MM.1S (cell line): Measurements from ENCODE around the gene P2RX6.

Source experiments
- DNase-seq: peaks from one replicate; pipeline ENCODE4 v3.0.0-alpha.2; 2015
- H2AFZ ChIP-seq: fragments of 300-600 bp; sonication (generic); 2 replicates; pipeline ENCODE4 v1.6.0; 2016; ENCODE audit warnings: antibody characterized with exemption, low read length
- H3F3A ChIP-seq: fragments of 300-600 bp; sonication (generic); 2 replicates; pipeline ENCODE4 v1.6.1; 2016; ENCODE audit warnings: mild to moderate bottlenecking, antibody characterized with exemption, low read length, moderate library complexity, mixed read lengths; ENCODE audit not compliant: insufficient read depth
- H3K27ac ChIP-seq: fragments of 300-600 bp; sonication (generic); 2 replicates; pipeline ENCODE4 v1.5.1; 2016; ENCODE audit warnings: mild to moderate bottlenecking, low read length
- H3K27me3 ChIP-seq: fragments of 300-600 bp; sonication (generic); replicated peaks from 2 replicates; pipeline ENCODE4 v1.6.0; 2016; ENCODE audit warnings: low read length; ENCODE audit not compliant: insufficient read depth
- H3K36me3 ChIP-seq: fragments of 300-600 bp; sonication (generic); replicated peaks from 2 replicates; pipeline ENCODE4 v1.6.1; 2016; ENCODE audit warnings: mild to moderate bottlenecking, low read length, mixed read lengths; ENCODE audit not compliant: insufficient read depth
- H3K4me1 ChIP-seq: fragments of 300-600 bp; sonication (generic); 2 replicates; pipeline ENCODE4 v1.6.1; 2016; ENCODE audit warnings: low read length, mixed read lengths
- H3K4me2 ChIP-seq: fragments of 300-600 bp; sonication (generic); 2 replicates; pipeline ENCODE4 v1.6.0; 2016; ENCODE audit warnings: low read depth, low read length
- H3K4me3 ChIP-seq: fragments of 300-600 bp; sonication (generic); 2 replicates; pipeline ENCODE4 v1.5.1; 2016; ENCODE audit warnings: low read length, mixed read lengths
- H3K79me2 ChIP-seq: fragments of 300-600 bp; sonication (generic); 2 replicates; pipeline ENCODE4 v1.6.1; 2016; ENCODE audit warnings: mixed run types, low read length, mixed read lengths
- H3K9ac ChIP-seq: fragments of 300-600 bp; sonication (generic); 2 replicates; pipeline ENCODE4 v1.6.1; 2016; ENCODE audit warnings: low read length, mixed read lengths
- H3K9me2 ChIP-seq: fragments of 300-600 bp; sonication (generic); replicated peaks from 2 replicates; pipeline ENCODE4 v1.6.1; 2016; ENCODE audit warnings: mild to moderate bottlenecking, low read length, mixed read lengths; ENCODE audit not compliant: insufficient read depth
- H3K9me3 ChIP-seq: fragments of 300-600 bp; sonication (generic); replicated peaks from 2 replicates; pipeline ENCODE4 v1.6.1; 2016; ENCODE audit warnings: mild to moderate bottlenecking, low read length, mixed read lengths; ENCODE audit not compliant: insufficient read depth
- H4K20me1 ChIP-seq: fragments of 300-600 bp; sonication (generic); 2 replicates; pipeline ENCODE4 v1.6.1; 2016; ENCODE audit warnings: mild to moderate bottlenecking, low read length, moderate library complexity, mixed read lengths; ENCODE audit not compliant: insufficient read depth
- CTCF ChIP-seq: fragments of 300-600 bp; sonication (generic); IDR thresholded peaks from 2 replicates; pipeline ENCODE4 v1.5.1; 2016; ENCODE audit warnings: antibody characterized with exemption, low read length, mixed read lengths
- EZH2 ChIP-seq: fragments of 300-600 bp; sonication (generic); optimal IDR thresholded peaks from 2 replicates; pipeline ENCODE3; 2017; ENCODE audit warnings: low read depth, mild to moderate bottlenecking, antibody characterized with exemption, low read length, mixed read lengths
- EZH2phosphoT487 ChIP-seq: fragments of 300-600 bp; sonication (generic); IDR thresholded peaks from 2 replicates; pipeline ENCODE4 v1.6.1; 2018; ENCODE audit warnings: antibody characterized with exemption, low read length

The P2RX6 gene

GRCh38 chr22:21067901-21068680 lies 53.1 kb downstream of the P2RX6 start:
- TF ChIP-seq EZH2phosphoT487 (no peak), CTCF (no peak), EZH2 (no peak)
- H3K36me3 ChIP-seq: no peaks in the 10 kb centered on the region
- H3K27ac ChIP-seq: no peak overlapping the region
- no peaks in the 10 kb centered on the region for H3K9me3 ChIP-seq
- H3K4me2 ChIP-seq: no peak overlapping the region
- peaks cover 8% of the 10 kb centered on the region for H3K4me1 ChIP-seq
- H3K79me2 ChIP-seq: no peaks in the 10 kb centered on the region
- H3F3A ChIP-seq: no peaks in the 10 kb centered on the region
- H3K27me3 ChIP-seq: peaks cover 61% of the 10 kb centered on the region
- no peaks in the 10 kb centered on the region for H4K20me1 ChIP-seq
- no peaks in the 10 kb centered on the region for H3K9me2 ChIP-seq
- no peak overlapping the region for H3K9ac ChIP-seq
- H2AFZ ChIP-seq: no peak overlapping the region
- H3K4me3 ChIP-seq: no peak overlapping the region
- no peak for DNase-seq

GRCh38 chr22:21068681-21069276 lies 53.8 kb downstream of the P2RX6 start:
- Histone ChIP-seq H3K4me2 (no peak overlapping the region), H3F3A (no peaks in the 10 kb centered on the region), H3K9me3 (no peaks in the 10 kb centered on the region), H3K4me3 (no peak overlapping the region), H3K9me2 (no peaks in the 10 kb centered on the region), H3K36me3 (no peaks in the 10 kb centered on the region), H3K79me2 (no peaks in the 10 kb centered on the region), H4K20me1 (no peaks in the 10 kb centered on the region), H2AFZ (no peak overlapping the region), H3K4me1 (peaks cover 8% of the 10 kb centered on the region), H3K27ac (no peak overlapping the region), H3K27me3 (peaks cover 57% of the 10 kb centered on the region), H3K9ac (no peak overlapping the region)
- TF ChIP-seq EZH2 (no peak), CTCF (no peak), EZH2phosphoT487 (no peak)
- no peak for DNase-seq

- Histone ChIP-seq H3K36me3 (no peaks in the 10 kb centered on the region), H3K4me1 (peaks cover 8% of the 10 kb centered on the region), H4K20me1 (no peaks in the 10 kb centered on the region), H3K4me2 (no peak overlapping the region), H2AFZ (no peak overlapping the region), H3F3A (no peaks in the 10 kb centered on the region), H3K27ac (no peak overlapping the region), H3K9me3 (no peaks in the 10 kb centered on the region), H3K27me3 (peaks cover 54% of the 10 kb centered on the region), H3K79me2 (no peaks in the 10 kb centered on the region), H3K9ac (no peak overlapping the region), H3K9me2 (no peaks in the 10 kb centered on the region), H3K4me3 (no peak overlapping the region)
- TF ChIP-seq EZH2 (no peak), EZH2phosphoT487 (no peak), CTCF (no peak)
- DNase-seq: no peak
Observed at GRCh38 chr22:21069375-21069774, 54.4 kb downstream of the P2RX6 start.
